ENCODE measurements around the gene APH1A. TPM values are rescaled to one million over a fixed set of nuclear protein-coding genes. Genes with fewer than 3 reads are reported as not detected.
"Not testable (repeated sequence)": the region's sequence is repeated elsewhere in the genome, so short reads cannot be mapped to it uniquely, and the experiment has no call there.

Gene APH1A
- total and polyA plus RNA-seq, 4 donors: 63.1 to 156 (median 138) TPM

GRCh38 chr1:150257624-150258585 lies 10.9 kb downstream of the APH1A start, which contains the start of gene CA14:
Gene CA14, plus strand, starts transcription at chr1:150257774. Its CDS starts 355 bp downstream, at chr1:150258129.
- Histone ChIP-seq H3K4me3 (ENCODE audit: low read depth, low read length) (peak within 1 kb of the TSS; percentile 54), H3K27me3 (ENCODE audit: control insufficient read depth, insufficient read depth, low read length) (no peaks in the 10 kb centered on the region), H3K27ac (ENCODE audit: low read depth, low read length) (peak within 1 kb of the TSS; percentile 90), H3K4me1 (ENCODE audit: control insufficient read depth, insufficient read depth, low read length) (peaks cover 51% of the 10 kb centered on the region), H3K9me3 (ENCODE audit: control insufficient read depth, insufficient read depth, low read length) (no peaks in the 10 kb centered on the region), H3K36me3 (ENCODE audit: control insufficient read depth, insufficient read depth, low read length) (peaks cover 4% of the 10 kb centered on the region)
- DNase-seq (ENCODE audit: low read depth in 4 of 6, low spot score in 6 of 6): peak in 3 of 6 donors; percentile 38 to 89 (median 81)
- 12% methylated on average over 8 of the region's 13 CpGs for WGBS (ENCODE audit: insufficient coverage)

- DNase-seq (ENCODE audit: low read depth in 4 of 6, low spot score in 6 of 6): peak in 2 of 6 donors; percentile 68 to 74
- no peaks in the 10 kb centered on the region for H3K27me3 ChIP-seq (ENCODE audit: control insufficient read depth, insufficient read depth, low read length)
- 4% methylated on average over 9 of the region's 14 CpGs for WGBS (ENCODE audit: insufficient coverage)
- peak overlapping the region; percentile 90 for H3K27ac ChIP-seq (ENCODE audit: low read depth, low read length)
- H3K36me3 ChIP-seq (ENCODE audit: control insufficient read depth, insufficient read depth, low read length): peaks cover 3% of the 10 kb centered on the region
- H3K9me3 ChIP-seq (ENCODE audit: control insufficient read depth, insufficient read depth, low read length): no peaks in the 10 kb centered on the region
- peak overlapping the region; percentile 54 for H3K4me3 ChIP-seq (ENCODE audit: low read depth, low read length)
- H3K4me1 ChIP-seq (ENCODE audit: control insufficient read depth, insufficient read depth, low read length): peaks cover 51% of the 10 kb centered on the region
Measured at GRCh38 chr1:150256554-150257341, 12.1 kb downstream of the APH1A start.

- DNase-seq (ENCODE audit: low read depth in 4 of 6, low spot score in 6 of 6): peak in 1 of 6 donors; percentile 85
- WGBS (ENCODE audit: insufficient coverage): no CpG with 5 or more reads among the region's 1 CpG
- Histone ChIP-seq H3K4me1 (ENCODE audit: control insufficient read depth, insufficient read depth, low read length) (peaks cover 51% of the 10 kb centered on the region), H3K27ac (ENCODE audit: low read depth, low read length) (peak overlapping the region; percentile 90), H3K36me3 (ENCODE audit: control insufficient read depth, insufficient read depth, low read length) (peaks cover under 1% of the 10 kb centered on the region), H3K27me3 (ENCODE audit: control insufficient read depth, insufficient read depth, low read length) (no peaks in the 10 kb centered on the region), H3K9me3 (ENCODE audit: control insufficient read depth, insufficient read depth, low read length) (no peaks in the 10 kb centered on the region), H3K4me3 (ENCODE audit: low read depth, low read length) (peak overlapping the region; percentile 29)
Measured at GRCh38 chr1:150256198-150256553, 12.6 kb downstream of the APH1A start.

- no CpG with 5 or more reads among the region's 2 CpGs for WGBS (ENCODE audit: insufficient coverage)
Measured at GRCh38 chr1:150249936-150250335, 18.9 kb downstream of the APH1A start.

GRCh38 chr1:150243003-150243402 lies 25.8 kb downstream of the APH1A start:
- Histone ChIP-seq H3K36me3 (ENCODE audit: control insufficient read depth, insufficient read depth, low read length) (no peaks in the 10 kb centered on the region), H3K4me1 (ENCODE audit: control insufficient read depth, insufficient read depth, low read length) (no peaks in the 10 kb centered on the region), H3K4me3 (ENCODE audit: low read depth, low read length) (no peak overlapping the region), H3K27ac (ENCODE audit: low read depth, low read length) (no peak overlapping the region), H3K9me3 (ENCODE audit: control insufficient read depth, insufficient read depth, low read length) (no peaks in the 10 kb centered on the region), H3K27me3 (ENCODE audit: control insufficient read depth, insufficient read depth, low read length) (no peaks in the 10 kb centered on the region)
- 100% methylated on average over 2 of the region's 3 CpGs for WGBS (ENCODE audit: insufficient coverage)
- no peak for DNase-seq (ENCODE audit: low read depth in 4 of 6, low spot score in 6 of 6)

More at GRCh38 chr1:150249936-150250335, 18.9 kb downstream of the APH1A start:
- Histone ChIP-seq H3K9me3 (ENCODE audit: control insufficient read depth, insufficient read depth, low read length) (no peaks in the 10 kb centered on the region), H3K27me3 (ENCODE audit: control insufficient read depth, insufficient read depth, low read length) (no peaks in the 10 kb centered on the region), H3K4me3 (ENCODE audit: low read depth, low read length) (no peak overlapping the region), H3K36me3 (ENCODE audit: control insufficient read depth, insufficient read depth, low read length) (no peaks in the 10 kb centered on the region), H3K4me1 (ENCODE audit: control insufficient read depth, insufficient read depth, low read length) (no peaks in the 10 kb centered on the region), H3K27ac (ENCODE audit: low read depth, low read length) (no peak overlapping the region)
- DNase-seq (ENCODE audit: low read depth in 4 of 6, low spot score in 6 of 6): no peak

- peaks cover 11% of the 10 kb centered on the region for H3K4me1 ChIP-seq (ENCODE audit: control insufficient read depth, insufficient read depth, low read length)
- no peak overlapping the region for H3K4me3 ChIP-seq (ENCODE audit: low read depth, low read length)
- WGBS (ENCODE audit: insufficient coverage): 89% methylated on average over 14 of the region's 21 CpGs
- H3K27ac ChIP-seq (ENCODE audit: low read depth, low read length): no peak overlapping the region
- H3K27me3 ChIP-seq (ENCODE audit: control insufficient read depth, insufficient read depth, low read length): no peaks in the 10 kb centered on the region
- no peak for DNase-seq (ENCODE audit: low read depth in 4 of 6, low spot score in 6 of 6)
- H3K36me3 ChIP-seq (ENCODE audit: control insufficient read depth, insufficient read depth, low read length): no peaks in the 10 kb centered on the region
- H3K9me3 ChIP-seq (ENCODE audit: control insufficient read depth, insufficient read depth, low read length): no peaks in the 10 kb centered on the region
Measured at GRCh38 chr1:150237746-150238145, 31.1 kb downstream of the APH1A start.

- not testable (repeated sequence) for H3K4me3 ChIP-seq (ENCODE audit: low read depth, low read length)
- WGBS (ENCODE audit: insufficient coverage): 80% methylated on average over 6 of the region's 13 CpGs
Measured at GRCh38 chr1:150237176-150237575, 31.6 kb downstream of the APH1A start.

GRCh38 chr1:150236614-150237100 lies 32.2 kb downstream of the APH1A start:
- Histone ChIP-seq H3K36me3 (ENCODE audit: control insufficient read depth, insufficient read depth, low read length) (no peaks in the 10 kb centered on the region), H3K4me3 (ENCODE audit: low read depth, low read length) (peak overlapping the region; percentile 95), H3K4me1 (ENCODE audit: control insufficient read depth, insufficient read depth, low read length) (peaks cover 11% of the 10 kb centered on the region), H3K27me3 (ENCODE audit: control insufficient read depth, insufficient read depth, low read length) (no peaks in the 10 kb centered on the region), H3K27ac (ENCODE audit: low read depth, low read length) (peak overlapping the region; percentile 97), H3K9me3 (ENCODE audit: control insufficient read depth, insufficient read depth, low read length) (no peaks in the 10 kb centered on the region)
- peak in 1 of 6 donors; percentile 91 for DNase-seq (ENCODE audit: low read depth in 4 of 6, low spot score in 6 of 6)
- WGBS (ENCODE audit: insufficient coverage): 0% methylated on average over 2 of the region's 10 CpGs

More at GRCh38 chr1:150237176-150237575, 31.6 kb downstream of the APH1A start:
- not testable (repeated sequence) for DNase-seq (ENCODE audit: low read depth in 4 of 6, low spot score in 6 of 6); H3K9me3 ChIP-seq (ENCODE audit: control insufficient read depth, insufficient read depth, low read length); H3K36me3 ChIP-seq (ENCODE audit: control insufficient read depth, insufficient read depth, low read length); H3K27ac ChIP-seq (ENCODE audit: low read depth, low read length); H3K27me3 ChIP-seq (ENCODE audit: control insufficient read depth, insufficient read depth, low read length)
- H3K4me1 ChIP-seq (ENCODE audit: control insufficient read depth, insufficient read depth, low read length): peaks cover 11% of the 10 kb centered on the region

GRCh38 chr1:150235852-150236613 lies 32.8 kb downstream of the APH1A start, which contains the start of gene ANP32E:
Gene ANP32E, minus strand, starts transcription at chr1:150236112. Its CDS starts 326 bp downstream, at chr1:150235786.
- H3K27me3 ChIP-seq (ENCODE audit: control insufficient read depth, insufficient read depth, low read length): no peaks in the 10 kb centered on the region
- DNase-seq (ENCODE audit: low read depth in 4 of 6, low spot score in 6 of 6): peak; percentile 90 to 99 (median 94)
- peaks cover 2% of the 10 kb centered on the region for H3K36me3 ChIP-seq (ENCODE audit: control insufficient read depth, insufficient read depth, low read length)
- H3K4me1 ChIP-seq (ENCODE audit: control insufficient read depth, insufficient read depth, low read length): peaks cover 11% of the 10 kb centered on the region
- H3K4me3 ChIP-seq (ENCODE audit: low read depth, low read length): peak within 1 kb of the TSS; percentile 95
- under 1% methylated on average over 14 of the region's 33 CpGs for WGBS (ENCODE audit: insufficient coverage)
- no peaks in the 10 kb centered on the region for H3K9me3 ChIP-seq (ENCODE audit: control insufficient read depth, insufficient read depth, low read length)
- peak within 1 kb of the TSS; percentile 97 for H3K27ac ChIP-seq (ENCODE audit: low read depth, low read length)

Measured in spinal cord (tissue), 10 donors.